ENCODE results near the gene ASF1B. TPM values are rescaled to one million over a fixed set of nuclear protein-coding genes. Genes with fewer than 3 reads are reported as not detected.

Gene ASF1B
- polyA plus RNA-seq, 4 donors: 3.1 to 26.2 (median 10.3) TPM

- peak within 1 kb of the TSS; percentile 63 to 94 (median 69) for H3K4me3 ChIP-seq (ENCODE audit: low read depth in 1 of 3, low read length in 3 of 3)
- no peaks in the 10 kb centered on the region for H3K36me3 ChIP-seq (ENCODE audit: control insufficient read depth in 3 of 3, insufficient read depth in 2 of 3, low read depth in 1 of 3, low read length in 3 of 3)
- peak; percentile 89 to 91 for DNase-seq
- WGBS, 3 donors: 0 to 1% (median 1%) methylated on average over 44 to 51 of the region's 51 CpGs
- peak within 1 kb of the TSS; percentile 95 to 99 (median 98) for H3K27ac ChIP-seq (ENCODE audit: low read depth in 1 of 3, low read length in 2 of 3)
- H3K9me3 ChIP-seq (ENCODE audit: control insufficient read depth in 2 of 2, insufficient read depth in 1 of 2, low read depth in 1 of 2, low read length in 1 of 2): no peaks in the 10 kb centered on the region
- H3K27me3 ChIP-seq (ENCODE audit: control insufficient read depth in 3 of 3, insufficient read depth in 3 of 3, low read length in 3 of 3): no peaks in the 10 kb centered on the region
- peaks cover 0 to 17% (median 0%) of the 10 kb centered on the region in 3 donors for H3K4me1 ChIP-seq (ENCODE audit: control insufficient read depth in 3 of 3, insufficient read depth in 2 of 3, low read depth in 1 of 3, low read length in 2 of 3)
- FAIRE-seq: no peak
These were observed 63.7 kb downstream of the ASF1B start, which contains the start of gene MISP3 for GRCh38 chr19:14072535-14073260. TSS of gene MISP3 (plus strand) at chr19:14072786. CDS start at chr19:14073310, 524 bp downstream.

GRCh38 chr19:14070268-14071050, 65.9 kb downstream of the ASF1B start:
- Histone ChIP-seq H3K4me1 (ENCODE audit: control insufficient read depth in 3 of 3, insufficient read depth in 2 of 3, low read depth in 1 of 3, low read length in 2 of 3) (peaks cover 0 to 15% (median 0%) of the 10 kb centered on the region in 3 donors), H3K27me3 (ENCODE audit: control insufficient read depth in 3 of 3, insufficient read depth in 3 of 3, low read length in 3 of 3) (no peaks in the 10 kb centered on the region), H3K27ac (ENCODE audit: low read depth in 1 of 3, low read length in 2 of 3) (no peak overlapping the region), H3K4me3 (ENCODE audit: low read depth in 1 of 3, low read length in 3 of 3) (no peak overlapping the region), H3K9me3 (ENCODE audit: control insufficient read depth in 2 of 2, insufficient read depth in 1 of 2, low read depth in 1 of 2, low read length in 1 of 2) (no peaks in the 10 kb centered on the region), H3K36me3 (ENCODE audit: control insufficient read depth in 3 of 3, insufficient read depth in 2 of 3, low read depth in 1 of 3, low read length in 3 of 3) (no peaks in the 10 kb centered on the region)
- FAIRE-seq: no peak
- DNase-seq: no peak
- WGBS, 3 donors: 94 to 96% (median 95%) methylated on average over 42 to 43 of the region's 43 CpGs

Other genes with a start within 250 kb of the ASF1B start
- gene BRME1, start 230.5 kb downstream of the ASF1B start, polyA plus RNA-seq: 10 to 100 TPM in 2 of 4 donors, 1 to 10 TPM in 2; 3.5 to 67.1 (median 25.9) TPM
- gene CC2D1A, start 230.4 kb downstream of the ASF1B start, polyA plus RNA-seq: 100 to 1,000 TPM in 2 of 4 donors, 10 to 100 TPM in 2; 38.2 to 199 (median 103) TPM
- 1 to 10 TPM in 1 of 4 donors, under 1 TPM in 1, not detected in 2; 0.41 to 1.7 TPM for gene PODNL1, start 198.2 kb downstream of the ASF1B start, polyA plus RNA-seq
- gene DCAF15, start 184.1 kb downstream of the ASF1B start, polyA plus RNA-seq: 10 to 100 TPM; 14.1 to 26.8 (median 20.9) TPM
- gene RFX1, start 130.3 kb downstream of the ASF1B start, polyA plus RNA-seq: 10 to 100 TPM in 1 of 4 donors, 1 to 10 TPM in 3; 3.8 to 16.6 (median 5.5) TPM
- gene RLN3, start 108.4 kb downstream of the ASF1B start, polyA plus RNA-seq: under 1 TPM in 1 of 4 donors, not detected in 3; 0.68 TPM
- gene IL27RA, start 104.8 kb downstream of the ASF1B start, polyA plus RNA-seq: 1 to 10 TPM in 3 of 4 donors, under 1 TPM in 1; 0.45 to 5.6 (median 3.1) TPM
- 10 to 100 TPM in 1 of 4 donors, 1 to 10 TPM in 3; 1.6 to 28.2 (median 2.6) TPM for gene PALM3, start 74.5 kb downstream of the ASF1B start, polyA plus RNA-seq
- gene MISP3, start 63.8 kb downstream of the ASF1B start, polyA plus RNA-seq: 10 to 100 TPM; 13.0 to 60.4 (median 22.9) TPM
- under 1 TPM in 1 of 4 donors, not detected in 3; 0.07 TPM for gene C19orf67, start 50.8 kb downstream of the ASF1B start, polyA plus RNA-seq
- gene SAMD1, start 45.8 kb downstream of the ASF1B start, polyA plus RNA-seq: 10 to 100 TPM; 19.7 to 45.4 (median 32.0) TPM
- 10 to 100 TPM; 34.7 to 66.1 (median 44.1) TPM for gene PRKACA, start 18.8 kb downstream of the ASF1B start, polyA plus RNA-seq
- 10 to 100 TPM; 11.1 to 22.7 (median 15.7) TPM for gene ADGRL1, start 69.6 kb upstream of the ASF1B start, polyA plus RNA-seq
- 10 to 100 TPM; 13.6 to 61.9 (median 33.6) TPM for gene ADGRE5, start 244.9 kb upstream of the ASF1B start, polyA plus RNA-seq

Measured in small intestine (tissue), 7 donors.